Hypothalamus (tissue), 51 donors: ENCODE measurements around the gene PRDM5.

Experiments used
- DNase-seq, 51 donors: peaks; one replicate each; lab custom pipeline; 2025; lab: John Stamatoyannopoulos, UW

Gene PRDM5

DNA sequence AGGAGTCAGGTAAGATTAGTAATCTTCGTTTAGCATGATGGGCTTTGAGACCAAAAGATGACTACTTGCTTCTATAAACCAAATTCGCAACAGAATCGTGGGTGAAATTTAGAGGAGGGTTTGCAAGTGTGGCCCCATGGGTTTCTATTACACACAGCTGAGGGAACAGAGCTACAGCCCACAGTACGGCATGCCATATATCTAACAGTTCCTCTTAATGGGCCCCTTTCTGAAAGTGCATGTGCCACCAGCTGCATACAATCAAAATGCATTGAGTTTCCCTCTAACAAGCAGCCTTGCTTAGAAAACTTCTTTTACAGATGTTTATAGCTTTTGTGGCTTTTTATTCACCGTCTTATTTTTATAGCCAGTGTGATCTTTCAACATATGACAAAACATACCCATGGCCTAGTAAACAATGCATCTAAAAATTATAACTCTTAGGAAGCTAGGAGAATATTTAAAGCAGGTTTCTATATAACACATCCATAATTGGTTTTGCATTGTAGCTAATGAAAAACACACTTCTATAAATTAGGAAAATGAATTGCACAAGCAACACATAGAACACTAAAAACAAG, 202.1 kb downstream of the PRDM5 start:
- DNase-seq: no peak

DNA sequence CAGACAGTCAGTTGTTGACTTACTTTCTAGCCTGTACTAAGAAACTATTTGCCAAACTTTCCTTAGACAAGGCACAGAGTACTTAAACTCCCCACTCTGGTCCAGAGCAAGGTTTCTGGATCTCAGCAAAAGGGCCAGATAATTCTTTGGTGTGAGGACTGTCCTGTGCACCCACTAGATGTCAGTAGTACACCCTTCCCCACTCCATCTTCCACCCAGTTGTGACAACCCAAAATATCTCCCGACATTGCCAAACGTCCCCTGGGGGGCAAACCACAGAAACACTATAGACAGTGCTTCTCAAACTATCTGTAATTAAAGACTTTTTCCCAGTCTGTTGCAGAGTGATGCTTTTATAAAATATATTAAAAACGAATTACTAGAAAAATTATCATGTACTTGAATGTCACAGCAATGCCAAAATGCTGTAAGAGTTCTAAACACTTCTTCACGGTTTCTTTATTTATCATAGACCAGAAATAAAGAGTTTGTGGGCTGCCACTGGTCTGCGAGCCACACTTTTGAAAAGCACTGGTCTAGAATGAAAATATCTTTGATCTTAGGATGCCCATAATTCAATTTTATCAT, 203.5 kb downstream of the PRDM5 start:
- peak in 5 of 51 donors; percentile 0 to 10 (median 3) for DNase-seq

DNA sequence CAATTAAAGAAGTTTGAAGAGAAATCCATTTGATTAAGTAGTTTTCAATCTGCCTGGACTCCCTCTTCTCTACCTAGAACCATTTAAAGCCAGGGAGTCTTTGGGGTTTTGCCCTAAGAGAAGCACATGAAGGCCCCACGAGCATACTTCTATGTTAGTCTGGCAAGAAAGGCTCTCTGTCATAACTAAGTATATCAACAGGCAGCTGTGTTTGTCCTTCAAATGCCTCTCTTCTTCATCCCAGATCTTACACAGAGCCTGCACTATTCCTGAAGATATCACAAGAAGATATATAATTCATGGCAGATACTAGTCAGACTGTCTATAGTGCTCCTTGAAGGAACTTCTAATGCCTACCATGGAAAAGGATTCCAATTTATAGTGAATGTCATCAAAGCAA, 206.2 kb downstream of the PRDM5 start:
- DNase-seq: no peak

DNA sequence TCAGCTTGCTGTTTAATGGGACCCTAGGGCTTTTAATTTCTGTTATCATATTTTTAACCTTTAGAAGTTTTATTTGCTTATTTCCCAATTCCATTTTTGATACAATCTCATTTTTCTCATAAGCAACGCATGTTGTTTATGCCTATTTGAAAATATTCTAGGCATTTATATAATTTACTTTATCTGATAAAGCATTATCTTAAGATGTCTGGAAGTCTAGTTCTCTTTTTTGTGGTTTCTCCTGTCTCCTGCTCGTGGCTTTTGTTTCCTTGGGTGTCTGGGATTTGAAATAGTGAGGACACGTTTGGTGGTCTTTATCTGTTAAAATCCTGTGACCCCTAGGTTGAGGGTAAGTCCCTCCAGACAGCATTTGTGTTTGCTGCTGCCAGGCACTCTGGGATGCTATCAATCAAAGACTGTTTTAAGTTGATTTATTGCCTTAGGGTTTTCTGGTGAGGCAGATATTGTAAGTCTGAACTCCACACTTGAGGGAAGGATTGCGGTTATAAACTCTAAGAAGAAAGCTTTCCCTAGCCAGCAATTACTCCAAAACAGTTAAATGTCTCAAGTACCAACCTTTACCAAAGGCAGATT, 208.0 kb downstream of the PRDM5 start:
- DNase-seq: no peak

DNA sequence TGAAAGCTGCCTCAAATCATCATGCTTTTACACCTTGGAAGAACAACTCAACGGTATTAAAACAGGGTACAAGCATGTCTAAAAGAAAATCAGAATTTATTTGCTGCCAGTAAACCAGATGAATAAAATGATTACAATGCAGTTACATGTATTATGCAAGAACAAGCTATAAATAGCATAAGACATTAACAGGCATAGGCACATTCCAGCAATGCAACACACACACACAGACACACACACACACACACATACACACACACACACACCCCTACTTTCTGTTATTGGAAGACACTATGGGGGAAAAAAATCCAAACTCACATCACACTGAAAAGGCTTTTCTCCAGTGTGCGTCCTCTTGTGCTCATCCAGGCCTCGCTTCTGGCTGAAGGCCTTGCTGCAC, 212.5 kb downstream of the PRDM5 start:
- no peak for DNase-seq

DNA sequence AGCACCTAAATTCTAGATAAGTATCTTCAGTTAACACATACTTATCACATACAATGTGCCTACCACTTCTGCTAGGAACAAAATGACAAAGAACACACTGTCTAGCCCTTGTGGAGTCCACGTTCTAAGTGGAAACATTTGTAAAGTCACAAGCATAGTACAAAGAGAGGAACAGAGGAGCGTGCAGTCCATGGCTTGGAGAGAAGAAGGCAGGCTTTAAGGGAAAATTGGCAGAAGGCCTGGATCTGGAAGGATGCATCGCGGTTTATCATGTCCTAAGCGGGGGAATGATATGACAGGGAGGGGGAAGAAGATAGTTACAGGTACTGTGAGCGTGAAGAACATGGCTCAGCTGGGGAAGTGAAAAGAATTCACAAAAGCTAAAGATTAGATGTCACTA, 218.0 kb downstream of the PRDM5 start:
- no peak for DNase-seq

DNA sequence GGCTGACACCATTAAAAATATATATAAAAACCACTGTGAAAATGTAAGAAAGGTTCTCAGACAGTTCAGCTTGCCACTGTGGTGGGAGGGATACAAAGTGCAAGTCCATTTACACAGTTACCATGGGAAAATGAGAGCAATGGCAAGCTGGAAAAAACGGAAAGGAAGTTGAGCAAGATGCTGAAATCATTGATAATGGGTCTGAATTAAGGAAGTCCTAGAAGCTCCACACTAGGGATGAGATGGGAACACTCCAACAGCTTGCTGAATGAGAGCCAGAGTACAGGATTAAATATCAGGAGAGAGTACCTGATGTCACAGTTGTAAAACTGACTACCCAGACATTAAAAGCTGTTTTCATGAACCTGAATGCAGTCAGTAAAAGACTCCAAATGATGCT, 218.6 kb downstream of the PRDM5 start:
- no peak for DNase-seq

DNA sequence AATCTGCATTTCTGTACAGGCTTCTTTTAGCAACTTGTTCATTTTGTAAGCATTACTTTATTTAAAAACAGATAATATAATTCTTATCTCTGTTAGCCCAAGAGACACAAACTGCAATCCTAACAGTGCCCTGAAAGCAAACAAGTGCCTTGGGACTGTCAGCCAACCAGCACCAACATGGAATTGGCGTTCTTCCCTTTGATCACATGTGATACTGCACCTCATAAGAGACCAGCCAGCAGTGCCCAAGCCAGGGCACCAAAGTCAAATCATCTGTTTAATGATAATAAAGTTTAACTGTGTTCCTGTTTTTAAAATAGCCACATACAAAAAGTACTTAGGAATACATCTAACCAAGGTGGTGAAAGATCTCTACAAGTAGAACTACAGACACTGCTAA, 223.2 kb downstream of the PRDM5 start:
- no peak for DNase-seq

DNA sequence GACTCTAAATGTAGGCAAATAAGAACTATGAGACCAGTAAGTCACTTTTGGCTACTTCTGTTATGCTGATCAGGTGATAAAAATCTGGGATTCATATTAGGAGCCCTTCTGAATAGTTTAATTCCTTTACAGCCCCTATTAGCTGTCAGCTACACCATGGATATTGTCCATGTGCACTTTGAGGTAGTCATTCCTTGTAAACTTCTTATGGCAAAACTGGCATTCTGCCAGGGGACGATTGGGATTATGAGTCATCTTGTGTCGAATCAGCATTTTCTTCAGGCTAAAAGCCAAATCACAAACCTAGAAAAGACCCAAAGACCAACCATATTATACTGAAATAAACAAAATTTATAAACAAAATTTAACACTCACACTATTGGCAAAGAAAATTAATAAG, 227.6 kb downstream of the PRDM5 start:
- DNase-seq: no peak

DNA sequence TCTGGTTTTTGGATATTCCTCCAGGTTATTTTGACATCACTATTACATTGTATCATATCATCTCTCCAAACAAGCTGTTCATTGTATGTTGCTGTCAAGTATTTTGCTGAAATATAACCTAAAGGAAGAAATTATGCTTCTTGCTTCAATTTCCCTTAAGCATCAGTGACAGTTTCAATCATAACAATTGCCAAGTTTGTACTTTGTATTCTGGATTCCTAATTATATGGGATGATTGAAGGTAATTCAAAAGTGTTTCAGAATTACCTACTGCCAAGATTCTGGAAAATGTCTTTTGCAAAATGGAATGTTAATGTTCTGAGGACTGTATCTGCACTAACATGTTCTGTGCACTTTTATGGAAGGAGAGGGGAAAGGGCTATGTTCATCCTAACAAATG, 228.7 kb downstream of the PRDM5 start:
- no peak for DNase-seq

DNA sequence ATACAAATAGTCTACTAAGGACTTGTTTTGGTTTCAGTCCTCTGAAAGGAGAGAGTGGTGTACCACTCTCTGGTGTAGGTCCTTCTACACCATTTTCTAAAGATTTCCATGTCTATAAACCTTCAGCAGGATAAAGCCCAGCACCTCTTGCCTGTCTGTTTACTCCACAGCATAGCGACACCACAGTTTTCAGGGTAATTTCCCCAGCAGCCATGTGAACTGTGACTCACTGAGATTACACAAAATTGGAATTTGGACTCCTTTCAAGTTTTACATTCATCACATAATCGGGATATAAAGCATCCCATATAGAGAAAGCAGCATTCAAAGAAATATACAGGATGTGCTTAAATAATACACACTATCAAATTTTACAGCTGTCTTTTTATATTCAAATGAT, 229.6 kb downstream of the PRDM5 start:
- no peak for DNase-seq

DNA sequence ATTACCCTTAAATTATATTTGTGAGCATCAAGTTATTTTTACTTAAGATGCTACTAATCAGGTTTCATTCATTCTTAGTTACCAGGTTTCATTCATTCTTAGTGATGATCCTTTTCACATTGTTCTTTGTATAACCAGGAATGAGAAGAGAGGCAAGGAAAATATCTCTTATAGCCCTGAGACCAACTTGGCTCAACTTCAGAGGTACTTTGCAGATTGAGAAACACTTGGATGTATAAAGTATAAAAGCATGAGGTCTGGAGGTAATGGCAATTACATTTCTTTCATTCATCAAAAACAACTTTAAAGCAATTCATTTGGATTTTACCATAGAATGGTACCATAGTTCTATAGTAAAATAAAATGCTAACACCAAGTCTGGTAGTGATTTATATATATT, 231.0 kb downstream of the PRDM5 start:
- DNase-seq: no peak

DNA sequence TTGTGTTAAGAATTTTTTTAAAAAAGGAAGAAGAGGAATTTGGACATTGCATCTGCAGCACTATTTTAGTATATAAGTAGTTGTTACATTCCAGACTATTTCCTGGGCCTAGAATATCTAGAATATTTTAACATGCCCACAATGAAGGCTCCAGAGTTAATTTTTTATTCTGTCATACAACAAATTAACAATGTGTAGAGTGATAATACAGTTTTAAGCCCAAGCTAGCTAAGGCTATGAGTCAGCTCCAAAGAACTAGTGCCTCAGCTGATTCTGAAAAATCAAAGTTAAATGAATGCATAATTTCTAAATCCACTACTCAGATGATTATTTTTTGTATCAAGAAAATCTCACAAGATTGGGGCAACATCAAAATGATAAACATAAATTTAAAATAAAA, 231.4 kb downstream of the PRDM5 start:
- DNase-seq: no peak

DNA sequence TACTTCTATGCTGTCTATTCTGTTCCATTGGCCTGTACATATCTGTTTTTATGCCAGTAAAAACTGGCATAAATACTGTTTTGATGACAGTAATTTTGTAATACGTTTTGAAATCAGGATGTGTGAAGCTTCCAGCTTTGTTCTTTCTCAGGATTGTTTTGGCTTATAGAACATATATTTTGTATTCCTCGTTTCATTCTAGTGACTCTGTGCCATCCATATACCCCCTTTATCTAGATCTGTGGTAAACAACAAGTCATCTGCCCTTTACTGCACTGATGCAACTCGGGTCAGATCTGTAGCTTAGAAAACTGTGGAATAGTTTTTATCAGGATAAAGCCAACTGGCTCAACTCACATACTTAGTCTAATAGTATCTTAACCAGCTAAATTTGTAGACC, 233.7 kb downstream of the PRDM5 start:
- no peak for DNase-seq

DNA sequence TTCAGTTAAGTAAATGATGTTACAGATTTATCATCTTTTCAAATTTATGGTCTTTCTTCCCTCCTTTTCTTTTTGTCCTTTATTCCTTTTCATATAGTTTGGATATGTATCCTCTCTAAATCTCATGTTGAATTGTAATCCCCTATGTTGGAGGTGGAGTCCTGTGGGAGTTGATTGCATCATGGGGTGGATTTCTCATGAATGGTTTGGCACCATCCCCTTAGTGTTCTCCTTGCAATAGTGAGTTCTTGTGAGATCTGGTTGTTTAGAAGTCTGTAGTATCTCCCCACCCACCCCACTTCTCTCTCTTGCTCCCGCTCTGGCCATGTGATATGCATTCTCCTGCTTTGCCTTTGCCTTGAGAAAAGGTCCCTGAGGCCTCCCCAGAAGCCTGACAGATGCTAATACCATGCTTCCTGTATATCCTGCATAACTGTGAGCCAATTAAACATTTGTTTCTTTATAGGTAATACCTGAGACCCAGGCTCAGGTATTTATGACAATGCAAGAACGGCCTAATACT, 236.7 kb downstream of the PRDM5 start:
- DNase-seq: no peak

DNA sequence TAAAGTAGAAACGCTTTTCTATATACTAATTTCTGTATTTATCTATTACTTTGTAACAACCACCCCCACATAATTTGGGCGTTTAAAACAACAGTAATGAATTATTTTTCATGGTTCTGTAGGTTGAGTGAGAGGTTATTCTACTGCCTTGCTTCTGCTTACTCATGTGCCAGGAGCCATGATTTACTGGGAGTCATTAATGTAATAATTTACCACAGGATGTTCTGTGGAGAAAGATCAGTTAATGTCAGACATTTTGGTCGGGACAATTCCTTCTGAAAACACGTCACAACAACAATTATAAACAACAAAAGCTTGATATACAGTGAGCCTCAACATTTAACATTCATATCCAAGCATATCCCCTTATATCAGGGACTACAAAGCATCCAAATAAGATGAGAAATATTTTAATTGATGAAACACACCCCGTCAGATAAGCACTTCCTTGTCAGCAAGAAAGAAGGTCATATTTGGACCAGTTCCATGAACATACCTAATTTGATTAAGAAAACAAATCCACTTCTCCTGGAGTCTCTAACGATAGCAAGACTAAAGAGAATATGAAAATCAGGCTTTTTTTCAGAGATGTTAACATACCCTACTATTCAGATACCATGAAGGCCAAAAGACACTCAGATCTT, 238.5 kb downstream of the PRDM5 start:
- no peak for DNase-seq

DNA sequence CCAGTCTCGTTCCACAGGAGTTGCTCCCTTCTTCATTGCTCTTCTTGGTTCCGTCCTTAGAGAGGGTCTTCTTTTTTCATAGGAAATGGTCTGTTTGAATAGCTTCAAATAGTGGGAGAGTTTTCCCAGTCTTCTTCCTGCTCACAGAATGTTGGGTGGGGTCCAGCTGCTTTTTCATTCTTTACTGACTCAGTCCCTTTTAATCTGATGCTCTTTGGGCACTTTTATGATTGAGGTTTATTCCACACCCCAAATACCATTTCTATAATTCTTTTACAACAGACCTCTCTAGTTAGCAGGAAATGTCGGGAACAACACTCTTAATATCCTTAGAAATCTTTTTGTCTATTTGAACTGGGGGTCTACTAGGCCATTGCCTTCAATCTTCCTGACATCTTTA, 239.5 kb downstream of the PRDM5 start:
- no peak for DNase-seq

DNA sequence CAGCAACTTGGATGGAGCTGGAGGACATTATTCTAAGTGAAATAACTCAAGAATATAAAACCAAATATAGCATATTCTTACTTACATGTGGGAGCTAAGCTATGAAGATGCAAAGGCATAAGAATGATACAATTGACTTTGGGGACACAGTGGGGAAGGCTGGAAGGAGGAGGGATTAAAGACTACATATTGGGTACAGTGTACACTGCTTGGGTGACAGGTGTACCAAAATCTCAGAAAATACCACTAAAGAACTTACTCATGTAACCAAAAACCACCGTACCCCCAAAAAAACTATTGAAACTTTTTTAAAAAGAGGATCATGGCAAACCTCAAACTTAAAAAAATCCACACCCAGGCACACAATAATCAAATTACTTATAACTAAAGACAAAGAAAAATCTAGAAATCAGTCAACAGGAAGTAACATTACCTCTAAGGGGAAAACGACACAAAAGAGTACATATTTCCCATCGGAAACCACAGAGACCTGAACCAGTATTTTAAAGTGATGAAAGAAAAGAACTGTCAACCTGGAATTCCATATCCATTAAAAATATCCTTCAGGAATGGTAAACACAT, 241.8 kb downstream of the PRDM5 start:
- DNase-seq: no peak

DNA sequence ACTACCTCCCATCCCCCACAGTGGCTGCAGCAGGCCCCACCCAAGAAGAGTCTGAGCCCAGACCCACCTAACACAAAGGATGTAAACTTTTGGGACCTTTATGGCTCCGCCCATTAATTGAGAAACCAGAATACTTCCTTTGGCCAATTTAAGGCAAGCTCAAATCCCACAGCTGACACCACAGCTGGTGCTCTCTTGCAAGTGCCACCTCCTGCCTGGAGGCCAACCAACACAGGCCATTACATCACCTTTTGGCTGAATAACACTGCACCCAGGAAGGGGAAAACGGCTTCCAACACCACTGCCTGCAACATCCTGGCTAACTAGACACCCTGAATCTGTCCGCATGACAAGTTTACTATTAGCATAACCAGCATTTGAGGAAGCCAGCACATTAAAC, 248.8 kb downstream of the PRDM5 start:
- no peak for DNase-seq

DNA sequence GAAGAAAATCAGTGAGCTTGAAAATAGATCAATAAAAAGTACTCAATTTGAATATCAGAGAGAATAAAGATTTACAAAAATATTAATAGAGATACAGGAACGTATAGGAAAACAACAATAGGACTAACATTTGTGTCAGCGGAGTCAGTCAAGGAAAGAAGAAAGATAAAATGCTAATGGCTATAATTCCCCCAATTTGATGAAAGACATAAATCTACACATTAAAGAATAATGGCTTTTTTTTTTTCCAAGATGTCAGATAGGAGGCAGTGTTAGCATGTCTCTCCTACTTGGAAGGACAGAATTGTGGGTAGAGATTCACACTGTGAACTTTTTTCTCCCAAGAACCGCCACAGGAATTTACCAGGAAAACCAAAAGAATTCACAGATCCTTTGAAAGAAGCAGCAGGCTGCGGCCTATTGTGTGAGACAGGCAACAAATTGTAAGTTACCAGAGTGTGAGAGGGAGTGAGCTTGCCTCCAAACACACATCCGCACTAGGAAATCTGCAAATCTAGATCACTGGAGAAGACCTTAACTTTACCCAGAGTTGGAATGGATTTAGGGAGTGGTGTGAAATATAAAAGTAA, 249.9 kb downstream of the PRDM5 start:
- no peak for DNase-seq

DNA sequence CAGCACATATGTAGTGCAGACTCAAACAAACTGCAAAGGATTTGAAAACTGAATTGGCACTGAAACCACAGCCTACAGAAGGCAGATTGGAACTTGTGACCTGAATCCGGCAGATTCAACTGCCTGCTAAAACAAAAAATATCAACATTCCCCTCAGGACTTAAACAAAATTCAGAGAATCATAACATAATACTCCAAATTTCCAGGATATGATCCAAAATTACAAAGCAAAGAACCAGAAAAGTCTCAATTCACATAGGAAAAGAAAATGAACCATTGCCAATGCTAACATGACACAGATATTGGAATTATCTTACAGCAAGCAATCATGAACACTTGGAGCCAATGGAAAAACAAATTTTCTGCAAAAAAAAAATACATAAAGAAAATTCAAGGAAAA, 250.4 kb downstream of the PRDM5 start:
- DNase-seq: no peak
